ENCODE data around the gene IZUMO4.

The IZUMO4 gene

GRCh38 chr19:2062389-2062729 is 34.4 kb upstream of the IZUMO4 start:
- peaks cover 15% of the 10 kb centered on the region for H3K4me1 ChIP-seq (ENCODE audit: low read length)

DNA sequence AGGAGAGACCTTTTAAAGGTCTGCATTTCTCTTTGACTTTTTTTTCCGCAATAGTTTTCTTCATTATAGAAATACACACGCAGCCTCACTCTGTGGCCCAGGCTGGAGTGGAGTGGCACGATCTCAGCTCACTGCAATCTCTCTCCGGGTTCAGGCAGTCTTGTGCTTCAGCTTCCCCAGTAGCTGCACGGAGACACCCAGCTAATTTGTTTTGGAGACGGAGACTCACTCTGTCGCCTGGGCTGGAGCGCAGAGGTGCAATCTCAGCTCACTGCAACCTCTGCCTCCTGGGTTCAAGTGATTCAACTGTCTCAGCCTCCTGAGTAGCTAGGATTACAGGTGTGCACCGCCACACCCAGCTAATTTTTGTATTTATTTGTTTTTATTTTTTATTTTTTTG is 33.9 kb upstream of the IZUMO4 start:
- Histone ChIP-seq H3K9ac (ENCODE audit: low read length) (no peak overlapping the region), H3K9me3 (replicated peaks; ENCODE audit: insufficient read depth, low read length) (no peaks in the 10 kb centered on the region), H3F3A (ENCODE audit: insufficient read depth, low read length) (peaks cover 24% of the 10 kb centered on the region), H3K27me3 (replicated peaks; ENCODE audit: insufficient read depth, low read length) (no peaks in the 10 kb centered on the region), H4K20me1 (ENCODE audit: insufficient read depth, low read length) (no peaks in the 10 kb centered on the region), H3K79me2 (ENCODE audit: low read length) (peaks cover 17% of the 10 kb centered on the region), H2AFZ (ENCODE audit: low read length) (no peak overlapping the region), H3K9me2 (replicated peaks; ENCODE audit: insufficient read depth, low read length) (no peaks in the 10 kb centered on the region), H3K4me1 (ENCODE audit: low read length) (peaks cover 15% of the 10 kb centered on the region), H3K36me3 (replicated peaks; ENCODE audit: insufficient read depth, low read length) (no peaks in the 10 kb centered on the region), H3K27ac (ENCODE audit: low read length) (no peak overlapping the region), H3K4me2 (ENCODE audit: low read depth, low read length) (peak overlapping the region; percentile 76; the same call in 1 of the 2 replicates), H3K4me3 (ENCODE audit: low read length) (no peak overlapping the region)
- no peak for TF ChIP-seq EZH2 (optimal IDR thresholded peaks at IDR 0.05; ENCODE audit: low read depth, low read length)
- TF ChIP-seq EZH2phosphoT487 (IDR thresholded peaks at IDR 0.05; ENCODE audit: low read length): no peak
- no peak for TF ChIP-seq CTCF (IDR thresholded peaks at IDR 0.05; ENCODE audit: low read length)
- DNase-seq: no peak

More at GRCh38 chr19:2062389-2062729, 34.4 kb upstream of the IZUMO4 start:
- Histone ChIP-seq H3K9me2 (replicated peaks; ENCODE audit: insufficient read depth, low read length) (no peaks in the 10 kb centered on the region), H3F3A (ENCODE audit: insufficient read depth, low read length) (peaks cover 22% of the 10 kb centered on the region), H3K27me3 (replicated peaks; ENCODE audit: insufficient read depth, low read length) (no peaks in the 10 kb centered on the region), H3K4me3 (ENCODE audit: low read length) (peak overlapping the region; percentile 82), H3K27ac (ENCODE audit: low read length) (peak overlapping the region; percentile 77; the same call in 1 of the 2 replicates), H3K4me2 (ENCODE audit: low read depth, low read length) (peak overlapping the region; percentile 76), H3K9me3 (replicated peaks; ENCODE audit: insufficient read depth, low read length) (no peaks in the 10 kb centered on the region), H4K20me1 (ENCODE audit: insufficient read depth, low read length) (no peaks in the 10 kb centered on the region), H2AFZ (ENCODE audit: low read length) (peak overlapping the region; percentile 69; the same call in 1 of the 2 replicates), H3K36me3 (replicated peaks; ENCODE audit: insufficient read depth, low read length) (no peaks in the 10 kb centered on the region), H3K79me2 (ENCODE audit: low read length) (peaks cover 17% of the 10 kb centered on the region), H3K9ac (ENCODE audit: low read length) (peak overlapping the region; percentile 83)
- no peak for DNase-seq
- TF ChIP-seq CTCF (IDR thresholded peaks at IDR 0.05; ENCODE audit: low read length) (no peak; the same call in 1 of the 2 replicates), EZH2 (optimal IDR thresholded peaks at IDR 0.05; ENCODE audit: low read depth, low read length) (no peak), EZH2phosphoT487 (IDR thresholded peaks at IDR 0.05; ENCODE audit: low read length) (no peak)

DNA sequence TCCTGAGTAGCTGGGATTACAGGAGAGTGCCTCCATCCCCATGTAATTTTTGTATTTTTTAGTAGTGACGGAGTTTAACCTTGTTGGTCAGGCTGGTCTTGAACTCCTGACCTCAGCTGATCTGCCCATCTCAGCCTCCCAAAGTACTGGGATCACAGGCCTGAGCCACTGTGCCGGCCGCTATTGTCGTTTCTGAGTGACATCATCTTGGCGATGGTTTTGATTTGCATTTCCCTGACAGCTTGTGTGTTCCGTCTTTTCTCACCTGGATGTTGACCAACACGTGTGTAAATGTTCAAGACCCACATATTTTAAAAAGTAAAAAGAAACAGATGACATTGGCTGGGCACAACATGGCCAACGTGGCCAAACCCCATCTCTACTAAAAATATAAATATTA is 32.9 kb upstream of the IZUMO4 start:
- Histone ChIP-seq H3K9ac (ENCODE audit: low read length) (no peak overlapping the region), H3K4me2 (ENCODE audit: low read depth, low read length) (no peak overlapping the region), H3K4me3 (ENCODE audit: low read length) (no peak overlapping the region), H3K79me2 (ENCODE audit: low read length) (peaks cover 17% of the 10 kb centered on the region), H2AFZ (ENCODE audit: low read length) (no peak overlapping the region), H3K9me3 (replicated peaks; ENCODE audit: insufficient read depth, low read length) (no peaks in the 10 kb centered on the region), H3K4me1 (ENCODE audit: low read length) (peaks cover 15% of the 10 kb centered on the region), H3K27ac (ENCODE audit: low read length) (no peak overlapping the region), H3K36me3 (replicated peaks; ENCODE audit: insufficient read depth, low read length) (no peaks in the 10 kb centered on the region), H4K20me1 (ENCODE audit: insufficient read depth, low read length) (no peaks in the 10 kb centered on the region), H3K27me3 (replicated peaks; ENCODE audit: insufficient read depth, low read length) (no peaks in the 10 kb centered on the region), H3F3A (ENCODE audit: insufficient read depth, low read length) (peaks cover 29% of the 10 kb centered on the region), H3K9me2 (replicated peaks; ENCODE audit: insufficient read depth, low read length) (no peaks in the 10 kb centered on the region)
- TF ChIP-seq EZH2 (optimal IDR thresholded peaks at IDR 0.05; ENCODE audit: low read depth, low read length): no peak
- TF ChIP-seq EZH2phosphoT487 (IDR thresholded peaks at IDR 0.05; ENCODE audit: low read length): no peak
- no peak for TF ChIP-seq CTCF (IDR thresholded peaks at IDR 0.05; ENCODE audit: low read length)
- DNase-seq: no peak
